Trophoblast cell (in vitro differentiated cells and primary cell): ENCODE measurements around the gene ATP5F1B.
"Not testable (repeated sequence)": the region's sequence is repeated elsewhere in the genome, so short reads cannot be mapped to it uniquely, and the experiment has no call there.

Experiments
- DNase-seq, 2 donors: peaks; one replicate each; pipeline ENCODE4 v3.0.0-alpha.2; 2016
- H2AFZ ChIP-seq: 2 replicates; pipeline ENCODE4 v1.6.1; 2013; ENCODE audit warnings: low read length, moderate library complexity, mild to moderate bottlenecking; ENCODE audit not compliant: insufficient read depth, poor library complexity
- H2AK5ac ChIP-seq: 2 replicates; pipeline ENCODE4 v1.6.1; 2013; ENCODE audit warnings: mild to moderate bottlenecking, low read length
- H2BK120ac ChIP-seq: 2 replicates; pipeline ENCODE4 v1.6.1; 2013; ENCODE audit warnings: low read length, mild to moderate bottlenecking, moderate library complexity; ENCODE audit not compliant: insufficient read depth, poor library complexity
- H2BK12ac ChIP-seq: 2 replicates; pipeline ENCODE4 v1.6.1; 2013; ENCODE audit warnings: mild to moderate bottlenecking, low read length, moderate library complexity
- H2BK5ac ChIP-seq: 2 replicates; pipeline ENCODE4 v1.6.1; 2013; ENCODE audit warnings: low read length, low read depth, moderate library complexity, mild to moderate bottlenecking; ENCODE audit not compliant: poor library complexity
- H3K14ac ChIP-seq: 2 replicates; pipeline ENCODE4 v1.6.1; 2013; ENCODE audit warnings: mild to moderate bottlenecking, low read length
- H3K18ac ChIP-seq: 2 replicates; pipeline ENCODE4 v1.6.1; 2013; ENCODE audit warnings: mild to moderate bottlenecking, low read length
- H3K23ac ChIP-seq: 2 replicates; pipeline ENCODE4 v1.6.1; 2013; ENCODE audit warnings: low read length
- H3K27ac ChIP-seq: 2 replicates; pipeline ENCODE4 v1.5.1; 2013; ENCODE audit warnings: low read depth, mild to moderate bottlenecking, inconsistent platforms, low read length, moderate library complexity
- H3K27me3 ChIP-seq: 2 replicates; pipeline ENCODE4 v1.6.1; 2013; ENCODE audit warnings: inconsistent platforms, mild to moderate bottlenecking, low read length, moderate library complexity; ENCODE audit not compliant: insufficient read depth
- H3K36me3 ChIP-seq, 2 experiments: 1 replicate in 1 of 2; 2 replicates in 1 of 2; pipeline ENCODE4 v1.6.1; 2013; ENCODE audit warnings: low read length in 2 of 2, mild to moderate bottlenecking in 2 of 2, moderate library complexity in 1 of 2; ENCODE audit not compliant: insufficient read depth in 2 of 2, control insufficient read depth in 1 of 2
- H3K4ac ChIP-seq: 2 replicates; pipeline ENCODE4 v1.6.1; 2013; ENCODE audit warnings: low read depth, mild to moderate bottlenecking, low read length, moderate library complexity
- H3K4me1 ChIP-seq, 2 experiments: 1 replicate in 1 of 2; 2 replicates in 1 of 2; pipeline ENCODE4 v1.6.1; 2013; ENCODE audit warnings: low read length in 2 of 2, mild to moderate bottlenecking in 2 of 2, moderate library complexity in 1 of 2; ENCODE audit not compliant: insufficient read depth in 2 of 2, control insufficient read depth in 1 of 2
- H3K4me2 ChIP-seq: 2 replicates; pipeline ENCODE4 v1.6.1; 2013; ENCODE audit warnings: inconsistent platforms, mild to moderate bottlenecking, low read length, moderate library complexity
- H3K4me3 ChIP-seq: 2 replicates; pipeline ENCODE4 v1.5.1; 2013; ENCODE audit warnings: mild to moderate bottlenecking, low read depth, low read length, inconsistent platforms
- H3K79me1 ChIP-seq: one replicate; pipeline ENCODE4 v1.6.1; 2013; ENCODE audit warnings: low read length
- H3K79me2 ChIP-seq: 2 replicates; pipeline ENCODE4 v1.6.1; 2013; ENCODE audit warnings: low read length, mild to moderate bottlenecking; ENCODE audit not compliant: control insufficient read depth, insufficient read depth, poor library complexity
- H3K9ac ChIP-seq: 2 replicates; pipeline ENCODE4 v1.6.1; 2013; ENCODE audit warnings: mild to moderate bottlenecking, low read length
- H3K9me3 ChIP-seq: 2 replicates; pipeline ENCODE4 v1.6.1; 2013; ENCODE audit warnings: low read depth, mild to moderate bottlenecking, control low read depth, inconsistent platforms, low read length; ENCODE audit not compliant: insufficient read depth
- H4K12ac ChIP-seq: 2 replicates; pipeline ENCODE4 v1.6.1; 2013; ENCODE audit warnings: low read depth, mild to moderate bottlenecking, low read length, moderate library complexity
- H4K8ac ChIP-seq: 2 replicates; pipeline ENCODE4 v1.6.1; 2013; ENCODE audit warnings: low read depth, mild to moderate bottlenecking, low read length, moderate library complexity
- H4K91ac ChIP-seq: one replicate; pipeline ENCODE4 v1.6.1; 2013; ENCODE audit warnings: low read depth, mild to moderate bottlenecking, low read length, moderate library complexity
- WGBS: extraction: QIAGEN DNeasy Blood & Tissue Kit; methylation state at CpG from one replicate; pipeline ENCODE4 v1.1.7; 2013; ENCODE audit warnings: missing lambda C conversion rate; ENCODE audit not compliant: insufficient read length, insufficient coverage; ENCODE audit errors: extremely low coverage; 5-methylcytosine and 5-hydroxymethylcytosine counted together

The ATP5F1B gene

DNA sequence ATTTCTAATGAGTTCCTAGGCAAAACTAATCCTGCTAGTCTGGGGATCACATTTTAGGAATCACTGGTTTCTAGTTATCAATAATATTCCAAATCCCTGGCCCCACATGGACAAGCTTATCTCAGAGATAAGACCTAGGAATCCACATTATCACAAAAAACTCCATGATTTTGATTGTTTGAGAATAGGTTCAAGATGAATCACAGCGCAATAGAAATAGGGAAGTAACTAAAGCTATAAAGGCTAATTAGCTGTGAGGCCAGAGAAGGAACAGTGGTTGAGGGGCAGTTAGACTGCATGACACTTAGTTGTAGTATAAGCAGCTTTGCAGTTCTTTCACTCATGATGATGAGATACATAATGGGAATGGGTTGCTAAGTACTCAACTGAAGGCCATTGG is 13.1 kb upstream of the ATP5F1B start:
- H4K12ac ChIP-seq: no peak overlapping the region
- no peak overlapping the region for H3K9ac ChIP-seq
- no peaks in the 10 kb centered on the region for H3K9me3 ChIP-seq
- no peak overlapping the region for H3K18ac ChIP-seq
- H3K36me3 ChIP-seq: peaks cover 4 to 5% of the 10 kb centered on the region in 2 experiments
- no peak overlapping the region for H3K4me2 ChIP-seq
- H3K4me1 ChIP-seq: no peaks in the 10 kb centered on the region
- H4K91ac ChIP-seq: no peak overlapping the region
- H3K14ac ChIP-seq: no peak overlapping the region
- H3K4me3 ChIP-seq: no peak overlapping the region
- no peaks in the 10 kb centered on the region for H3K79me2 ChIP-seq
- no peaks in the 10 kb centered on the region for H3K27me3 ChIP-seq
- H2BK120ac ChIP-seq: no peak overlapping the region
- no peak overlapping the region for H2BK5ac ChIP-seq
- H4K8ac ChIP-seq: no peak overlapping the region
- no peak overlapping the region for H3K4ac ChIP-seq
- no peak overlapping the region for H2BK12ac ChIP-seq
- no peak overlapping the region for H3K27ac ChIP-seq
- DNase-seq: no peak
- no CpG with 5 or more reads among the region's 1 CpG for WGBS
- H3K23ac ChIP-seq: no peak overlapping the region
- no peaks in the 10 kb centered on the region for H3K79me1 ChIP-seq
- H2AFZ ChIP-seq: no peak overlapping the region
- no peak overlapping the region for H2AK5ac ChIP-seq

DNA sequence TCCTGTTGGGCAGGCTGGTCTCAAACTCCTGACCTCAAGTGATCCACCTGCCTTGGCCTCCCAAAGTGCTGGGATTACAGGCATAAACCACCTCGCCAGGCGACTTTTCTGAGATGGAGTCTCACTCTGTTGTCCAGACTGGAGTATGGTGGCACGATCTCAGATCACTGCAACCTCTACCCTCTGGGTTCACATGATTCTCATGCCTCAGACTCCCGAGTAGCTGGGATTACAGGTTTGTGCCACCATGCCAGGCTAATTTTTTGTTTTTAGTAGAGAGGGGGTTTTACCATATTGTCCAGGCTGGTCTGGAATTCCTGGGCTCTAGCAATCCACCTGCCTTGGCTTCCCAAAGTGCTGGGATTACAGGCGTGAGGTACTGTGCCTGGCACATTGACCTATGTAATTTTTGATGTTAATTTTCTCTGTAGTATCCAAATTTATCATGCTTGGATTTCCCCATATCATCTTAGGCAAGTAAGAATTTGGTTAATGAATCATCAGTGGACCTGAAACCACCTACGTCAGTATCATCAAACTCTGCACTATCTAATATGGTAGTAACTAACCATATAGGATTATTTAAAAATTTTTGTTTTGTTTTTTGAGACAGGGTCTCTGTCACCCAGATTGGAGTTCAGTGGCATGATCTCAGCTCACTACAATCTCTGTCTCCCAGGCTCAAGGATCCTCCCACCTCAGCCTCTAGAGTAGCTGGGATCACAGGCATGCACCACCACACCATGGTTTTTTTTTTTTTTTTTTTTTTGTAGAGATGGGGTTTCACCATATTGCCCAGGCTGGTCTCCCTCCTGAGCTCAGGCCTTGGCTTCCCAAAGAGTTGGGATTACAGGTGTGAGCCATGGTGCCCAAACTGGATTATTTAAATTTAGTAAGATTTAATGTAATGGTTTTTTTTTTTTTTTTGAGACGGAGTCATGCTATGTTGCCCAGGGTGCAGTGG is 11.9 kb upstream of the ATP5F1B start:
- no peak for DNase-seq
- Histone ChIP-seq H2AK5ac (no peak overlapping the region), H4K91ac (no peak overlapping the region), H2BK12ac (no peak overlapping the region), H2AFZ (no peak overlapping the region), H3K79me2 (no peaks in the 10 kb centered on the region), H2BK120ac (no peak overlapping the region), H3K18ac (no peak overlapping the region), H3K14ac (no peak overlapping the region), H3K9me3 (no peaks in the 10 kb centered on the region), H3K4me3 (no peak overlapping the region), H3K27ac (no peak overlapping the region), H3K4ac (no peak overlapping the region), H4K8ac (no peak overlapping the region), H2BK5ac (no peak overlapping the region), H3K4me2 (no peak overlapping the region), H3K79me1 (no peaks in the 10 kb centered on the region), H3K23ac (no peak overlapping the region), H3K4me1 (no peaks in the 10 kb centered on the region), H3K27me3 (no peaks in the 10 kb centered on the region), H3K36me3 (peaks cover 4 to 5% of the 10 kb centered on the region in 2 experiments), H4K12ac (no peak overlapping the region), H3K9ac (no peak overlapping the region)
- no CpG with 5 or more reads among the region's 7 CpGs for WGBS

DNA sequence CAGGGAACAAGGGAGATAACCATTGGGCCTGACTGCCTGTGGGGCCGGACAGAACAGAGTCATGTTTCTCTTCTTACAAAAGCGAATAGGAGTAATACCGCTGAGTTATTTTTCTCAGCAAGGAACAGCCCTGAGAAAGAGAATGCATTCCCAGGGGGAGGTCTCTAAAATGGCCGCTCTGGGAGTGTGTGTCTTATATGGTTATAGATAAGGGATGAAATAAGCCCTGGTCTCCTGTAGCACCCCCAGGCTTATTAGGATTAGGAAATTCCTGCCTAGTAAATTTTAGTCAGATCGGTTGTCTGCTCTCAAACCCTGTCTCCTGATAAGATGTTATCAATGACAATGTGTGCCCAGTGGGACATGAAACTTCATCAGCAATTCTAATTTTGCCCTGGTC is 8.0 kb upstream of the ATP5F1B start:
- H3K23ac ChIP-seq, H2AFZ ChIP-seq, H3K79me1 ChIP-seq, H3K79me2 ChIP-seq, H3K4ac ChIP-seq, H4K91ac ChIP-seq, H3K9ac ChIP-seq, H2BK5ac ChIP-seq, H3K4me3 ChIP-seq, H3K18ac ChIP-seq, H2BK12ac ChIP-seq, H3K36me3 ChIP-seq, H3K14ac ChIP-seq, DNase-seq, H3K27ac ChIP-seq, H4K12ac ChIP-seq, H3K4me2 ChIP-seq, H2BK120ac ChIP-seq, H3K27me3 ChIP-seq, H3K4me1 ChIP-seq, H2AK5ac ChIP-seq, H4K8ac ChIP-seq, H3K9me3 ChIP-seq: not testable (repeated sequence)
- WGBS: no CpG with 5 or more reads among the region's 5 CpGs

DNA sequence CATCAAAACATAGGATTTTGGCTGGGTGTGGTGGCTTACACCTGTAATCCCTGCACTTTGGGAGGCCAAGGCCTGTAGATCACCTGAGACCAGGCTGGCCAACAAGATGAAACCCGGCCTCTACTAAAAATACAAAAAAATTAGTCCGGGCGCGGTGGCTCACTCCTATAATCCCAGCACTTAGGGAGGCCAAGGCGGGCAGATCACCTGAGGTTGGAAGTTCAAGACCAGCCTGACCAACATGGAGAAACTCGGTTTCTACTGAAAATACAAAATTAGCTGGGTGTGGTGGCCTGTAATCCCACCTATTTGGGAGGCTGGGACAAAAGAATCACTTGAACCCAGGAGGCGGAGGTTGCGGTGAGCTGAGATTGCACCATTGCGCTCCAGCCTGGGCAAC is 2.2 kb upstream of the ATP5F1B start:
- H3K4me2 ChIP-seq, H3K9me3 ChIP-seq, H3K27me3 ChIP-seq, H3K27ac ChIP-seq, H3K4me3 ChIP-seq, H2BK120ac ChIP-seq, H3K4me1 ChIP-seq, H3K36me3 ChIP-seq, H3K18ac ChIP-seq, H3K14ac ChIP-seq, H2BK5ac ChIP-seq, H2BK12ac ChIP-seq, H4K91ac ChIP-seq, H3K79me1 ChIP-seq, H2AK5ac ChIP-seq, DNase-seq, H2AFZ ChIP-seq, H4K12ac ChIP-seq, H3K23ac ChIP-seq, H3K9ac ChIP-seq, H4K8ac ChIP-seq, H3K4ac ChIP-seq: not testable (repeated sequence)
- H3K79me2 ChIP-seq: peaks cover 14% of the 10 kb centered on the region
- no CpG with 5 or more reads among the region's 9 CpGs for WGBS
